CD8-positive, alpha-beta memory T cell (primary cell): ENCODE measurements around the gene CIART. TPM values are rescaled to one million over a fixed set of nuclear protein-coding genes. Genes with fewer than 3 reads are reported as not detected.

Source experiments
- CTCF ChIA-PET: fragments of 350-600 bp; sonication (Branson Sonifier 250); formaldehyde crosslinking; loops from one replicate; lab custom pipeline; 2021; ENCODE audit warnings: antibody characterized with exemption; lab: Charles Lee
- POLR2A ChIA-PET: fragments of 350-600 bp; sonication (Branson Sonifier 250); formaldehyde crosslinking; loops from one replicate; lab custom pipeline; 2021; ENCODE audit warnings: antibody characterized with exemption; lab: Charles Lee
- DNase-seq, 5 donors: peaks; one replicate each; pipeline versions ENCODE4 v3.0.0 to v3.0.0-alpha.2; 2020 to 2022; ENCODE audit warnings: mixed read lengths in 1 of 5
- H3K27ac ChIP-seq: one replicate; pipeline ENCODE4 v1.7.0; 2013; ENCODE audit warnings: low read depth, mild to moderate bottlenecking, low read length, moderate library complexity
- H3K27me3 ChIP-seq: 2 replicates; pipeline ENCODE4 v1.7.0; 2013; ENCODE audit warnings: low read length, mild to moderate bottlenecking; ENCODE audit not compliant: insufficient read depth, poor library complexity, severe bottlenecking
- H3K36me3 ChIP-seq: 2 replicates; pipeline ENCODE4 v1.7.0; 2013; ENCODE audit warnings: mild to moderate bottlenecking, low read length, moderate library complexity; ENCODE audit not compliant: insufficient read depth
- H3K4me1 ChIP-seq: 2 replicates; pipeline ENCODE4 v1.7.0; 2013; ENCODE audit warnings: mild to moderate bottlenecking, low read length, moderate library complexity; ENCODE audit not compliant: insufficient read depth
- H3K4me3 ChIP-seq: 2 replicates; pipeline ENCODE4 v1.7.0; 2013; ENCODE audit warnings: mild to moderate bottlenecking, low read length
- H3K9me3 ChIP-seq: 2 replicates; pipeline ENCODE4 v1.7.0; 2013; ENCODE audit warnings: mild to moderate bottlenecking, low read length
- H3K27ac Mint-ChIP-seq, 8 donors: one replicate each; pipeline ENCODE4 v1.8.0; 2020 to 2021; ENCODE audit warnings: mixed read lengths in 8 of 8, mild to moderate bottlenecking in 6 of 8, inconsistent platforms in 3 of 8, moderate library complexity in 3 of 8
- H3K27me3 Mint-ChIP-seq, 2 donors: one replicate each; pipeline ENCODE4 v1.8.0; 2020 to 2021; ENCODE audit warnings: mixed read lengths in 2 of 2, mild to moderate bottlenecking in 1 of 2, moderate library complexity in 1 of 2
- H3K36me3 Mint-ChIP-seq, 3 donors: one replicate each; pipeline ENCODE4 v1.8.0; 2020 to 2021; ENCODE audit warnings: mixed read lengths in 3 of 3, inconsistent platforms in 1 of 3, mild to moderate bottlenecking in 1 of 3
- H3K4me1 Mint-ChIP-seq, 3 donors: one replicate each; pipeline ENCODE4 v1.8.0; 2020 to 2021; ENCODE audit warnings: mixed read lengths in 3 of 3, inconsistent platforms in 1 of 3, mild to moderate bottlenecking in 1 of 3
- H3K4me3 Mint-ChIP-seq, 7 donors: one replicate each; pipeline ENCODE4 v1.8.0; 2020 to 2021; ENCODE audit warnings: mixed read lengths in 7 of 7, mild to moderate bottlenecking in 6 of 7, moderate library complexity in 4 of 7, inconsistent platforms in 2 of 7
- H3K9me3 Mint-ChIP-seq, 5 donors: one replicate each; pipeline ENCODE4 v1.8.0; 2020 to 2022; ENCODE audit warnings: mixed read lengths in 5 of 5, mild to moderate bottlenecking in 3 of 5, moderate library complexity in 2 of 5, inconsistent platforms in 1 of 5
- polyA plus RNA-seq: library from polyadenylated mRNA; unstranded; fragments of 300-500 nt; fragmentation: Illumina TruSeq; gene quantifications from one replicate; pipeline ENCODE4 v1.2.3, GENCODE V29; 2021
- total RNA-seq, 2 experiments: library from RNA; stranded (reverse); gene quantifications; one replicate each; pipeline ENCODE4 v1.2.3, GENCODE V29; 2021

CIART gene
- total and polyA plus RNA-seq, 3 experiments from 2014 or later: 0.60 to 1.7 (median 0.81) TPM

GRCh38 chr1:150280138-150280707 is 2.1 kb upstream of the CIART start:
- Mint-ChIP-seq H3K27me3 (no peaks in the 10 kb centered on the region), H3K4me3 (peak overlapping the region; percentile 9 to 94 (median 57)), H3K4me1 (peaks cover 25 to 31% (median 27%) of the 10 kb centered on the region in 3 donors), H3K27ac (peak overlapping the region in 3 of 8 donors; percentile 43 to 63 (median 49)), H3K9me3 (no peaks in the 10 kb centered on the region), H3K36me3 (peaks cover 1 to 4% (median 4%) of the 10 kb centered on the region in 3 donors)
- Histone ChIP-seq H3K27me3 (no peaks in the 10 kb centered on the region), H3K9me3 (no peaks in the 10 kb centered on the region), H3K36me3 (no peaks in the 10 kb centered on the region), H3K4me3 (no peak overlapping the region), H3K27ac (no peak overlapping the region), H3K4me1 (peaks cover 27% of the 10 kb centered on the region)
- no peak for DNase-seq
- CTCF ChIA-PET: interaction anchor here (1.0 to 3.0 kb wide), 3 partner anchors 11 to 24 kb away, joined by 4 to 8 read pairs (median 5); partner anchors contain the start of gene APH1A
- POLR2A ChIA-PET: no interaction called here

DNA sequence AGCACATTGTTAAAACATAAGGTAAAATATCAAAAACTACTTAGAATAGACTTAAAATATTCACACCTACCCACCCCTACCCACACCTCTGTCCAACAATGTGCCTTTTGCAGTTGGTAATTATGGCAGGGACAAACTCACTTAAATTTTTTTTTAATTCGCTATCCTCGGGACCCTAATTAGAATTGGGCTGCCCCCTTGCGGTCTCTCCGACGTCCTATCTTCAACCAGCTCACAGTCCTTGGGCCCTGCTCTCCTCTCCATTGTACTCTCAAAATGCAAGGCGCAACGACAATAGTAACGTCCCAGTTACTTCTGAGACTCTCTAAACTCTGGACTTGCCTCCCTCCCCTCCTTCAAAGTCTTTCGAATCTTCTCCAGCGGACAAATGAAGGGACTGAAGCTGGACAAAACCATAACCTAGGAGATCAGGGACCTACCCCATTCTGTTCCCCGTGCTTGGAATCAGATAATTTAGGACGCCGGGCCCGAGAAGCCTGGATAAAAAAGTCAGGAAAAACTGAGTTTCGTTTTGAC is 1.1 kb upstream of the CIART start:
- peaks cover 27% of the 10 kb centered on the region for H3K4me1 ChIP-seq
- Mint-ChIP-seq H3K36me3 (peaks cover 1 to 2% (median 1%) of the 10 kb centered on the region in 3 donors), H3K27me3 (no peaks in the 10 kb centered on the region), H3K4me3 (peak overlapping the region; percentile 79 to 94 (median 87)), H3K27ac (peak overlapping the region; percentile 71 to 98 (median 94)), H3K4me1 (peaks cover 25 to 31% (median 27%) of the 10 kb centered on the region in 3 donors), H3K9me3 (no peaks in the 10 kb centered on the region)
- H3K36me3 ChIP-seq: no peaks in the 10 kb centered on the region
- H3K9me3 ChIP-seq: no peaks in the 10 kb centered on the region
- H3K27me3 ChIP-seq: no peaks in the 10 kb centered on the region
- CTCF ChIA-PET: interaction anchor here (0.9 to 1.3 kb wide), 7 partner anchors 10 to 83 kb away, joined by 3 to 11 read pairs (median 4); partner anchors contain the start of genes APH1A, CA14 and RPRD2
- peak overlapping the region; percentile 67 for H3K4me3 ChIP-seq
- POLR2A ChIA-PET: interaction anchor here (1.0 to 1.3 kb wide), 2 partner anchors 12 to 82 kb away, joined by 5 to 12 read pairs; partner anchors contain the start of gene APH1A
- no peak overlapping the region for H3K27ac ChIP-seq
- DNase-seq: peak; percentile 31 to 74 (median 48)

DNA sequence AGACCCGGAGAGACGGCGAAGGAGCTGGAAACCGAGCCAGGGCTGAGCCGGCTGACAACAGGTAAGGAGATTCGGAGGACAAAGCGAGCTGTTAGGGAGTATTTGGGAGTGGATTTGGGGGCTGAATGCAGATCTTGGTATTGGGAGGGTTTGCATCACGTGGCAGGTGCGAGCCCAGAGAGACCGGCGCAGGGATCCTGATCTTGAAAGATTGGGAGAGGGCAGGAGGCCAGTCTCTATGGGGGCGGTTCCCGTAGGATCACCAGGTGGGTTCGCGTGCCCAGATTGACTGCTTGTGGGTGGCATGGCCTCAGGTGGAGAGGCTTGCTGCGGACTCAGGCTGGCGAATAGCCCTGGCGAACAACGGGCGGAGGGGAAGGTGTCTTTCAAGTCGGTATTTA is 204 bp downstream of the CIART start:
- peak overlapping the region; percentile 67 for H3K4me3 ChIP-seq
- POLR2A ChIA-PET: interaction anchor here (1.0 kb wide), 2 partner anchors 13 to 81 kb away, joined by 3 to 5 read pairs; partner anchors contain the start of genes APH1A and RPRD2
- H3K27ac Mint-ChIP-seq: peak overlapping the region in 7 of 8 donors; percentile 27 to 97 (median 87)

DNA sequence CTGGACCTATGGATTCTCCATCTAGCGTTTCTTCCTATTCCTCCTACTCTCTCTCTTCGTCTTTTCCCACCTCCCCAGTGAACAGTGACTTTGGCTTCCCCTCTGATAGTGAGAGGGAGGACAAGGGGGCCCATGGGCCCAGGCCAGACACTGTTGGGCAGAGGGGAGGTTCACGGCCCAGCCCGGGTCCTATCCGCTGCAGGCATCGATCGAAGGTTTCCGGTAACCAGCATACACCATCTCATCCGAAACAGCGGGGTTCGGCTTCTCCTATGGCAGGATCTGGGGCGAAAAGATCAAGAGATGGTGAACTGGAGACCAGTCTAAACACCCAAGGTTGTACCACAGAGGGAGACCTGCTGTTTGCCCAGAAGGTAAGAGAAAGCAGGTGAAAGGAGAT is 906 bp downstream of the CIART start:
- peaks cover 25 to 31% (median 27%) of the 10 kb centered on the region in 3 donors for H3K4me1 Mint-ChIP-seq
- Histone ChIP-seq H3K4me3 (no peak overlapping the region), H3K27me3 (no peaks in the 10 kb centered on the region), H3K36me3 (no peaks in the 10 kb centered on the region), H3K4me1 (peaks cover 27% of the 10 kb centered on the region), H3K9me3 (no peaks in the 10 kb centered on the region), H3K27ac (no peak overlapping the region)
- peak overlapping the region in 2 of 8 donors; percentile 53 to 64 for H3K27ac Mint-ChIP-seq
- H3K36me3 Mint-ChIP-seq: no peaks in the 10 kb centered on the region
- DNase-seq: no peak
- ChIA-PET POLR2A (interaction anchor here (1.0 kb wide), 2 partner anchors 14 to 81 kb away, joined by 3 to 5 read pairs; partner anchors contain the start of genes APH1A and RPRD2), CTCF (interaction anchor here (0.9 to 1.4 kb wide), 2 partner anchors 13 to 27 kb away, joined by 3 read pairs; no protein-coding TSS in a partner anchor)
- H3K27me3 Mint-ChIP-seq: no peaks in the 10 kb centered on the region
- peak overlapping the region in 2 of 7 donors; percentile 7 to 94 for H3K4me3 Mint-ChIP-seq
- no peaks in the 10 kb centered on the region for H3K9me3 Mint-ChIP-seq

More for the DNA sequence above, 204 bp downstream of the CIART start:
- Mint-ChIP-seq H3K36me3 (no peaks in the 10 kb centered on the region), H3K4me3 (peak overlapping the region; percentile 79 to 94 (median 87)), H3K4me1 (peaks cover 25 to 31% (median 27%) of the 10 kb centered on the region in 3 donors), H3K9me3 (no peaks in the 10 kb centered on the region), H3K27me3 (no peaks in the 10 kb centered on the region)
- no peak for DNase-seq
- Histone ChIP-seq H3K27ac (no peak overlapping the region), H3K4me1 (peaks cover 27% of the 10 kb centered on the region), H3K27me3 (no peaks in the 10 kb centered on the region), H3K36me3 (no peaks in the 10 kb centered on the region), H3K9me3 (no peaks in the 10 kb centered on the region)
- CTCF ChIA-PET: interaction anchor here (0.9 to 1.4 kb wide), 2 partner anchors 13 to 26 kb away, joined by 3 read pairs; no protein-coding TSS in a partner anchor

DNA sequence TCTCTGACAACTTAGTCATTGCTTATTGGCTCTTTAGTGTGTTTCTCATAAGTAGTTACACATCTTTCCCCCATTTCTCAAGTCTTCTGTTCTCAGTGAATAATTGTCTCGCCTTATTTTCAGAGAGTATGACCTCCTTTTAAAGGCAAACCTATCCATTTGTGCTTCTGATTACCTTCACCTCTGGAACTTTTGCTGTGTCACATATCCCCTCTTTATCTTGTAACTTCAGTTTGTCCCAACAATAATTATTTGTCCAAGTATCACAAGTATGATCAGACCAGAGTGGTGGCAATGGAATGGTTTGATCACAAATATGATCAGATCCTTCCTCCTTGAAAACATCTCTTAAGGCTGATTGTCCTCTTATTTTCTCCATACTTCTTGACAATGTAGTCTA is 6.0 kb downstream of the CIART start:
- no peaks in the 10 kb centered on the region for H3K9me3 ChIP-seq
- H3K27ac ChIP-seq: no peak overlapping the region
- no peak overlapping the region for H3K4me3 ChIP-seq
- POLR2A ChIA-PET: no interaction called here
- peaks cover 7% of the 10 kb centered on the region for H3K4me1 ChIP-seq
- Mint-ChIP-seq H3K27me3 (no peaks in the 10 kb centered on the region), H3K27ac (peak overlapping the region in 1 of 8 donors; percentile 3), H3K4me3 (no peak overlapping the region), H3K9me3 (no peaks in the 10 kb centered on the region), H3K36me3 (peaks cover 0 to 1% (median 0%) of the 10 kb centered on the region in 3 donors), H3K4me1 (peaks cover 6 to 8% (median 7%) of the 10 kb centered on the region in 3 donors)
- CTCF ChIA-PET: interaction anchor here (1.3 kb wide), 1 partner anchor 15 kb away, joined by 3 read pairs; no protein-coding TSS in a partner anchor
- DNase-seq: no peak
- no peaks in the 10 kb centered on the region for H3K27me3 ChIP-seq
- no peaks in the 10 kb centered on the region for H3K36me3 ChIP-seq

DNA sequence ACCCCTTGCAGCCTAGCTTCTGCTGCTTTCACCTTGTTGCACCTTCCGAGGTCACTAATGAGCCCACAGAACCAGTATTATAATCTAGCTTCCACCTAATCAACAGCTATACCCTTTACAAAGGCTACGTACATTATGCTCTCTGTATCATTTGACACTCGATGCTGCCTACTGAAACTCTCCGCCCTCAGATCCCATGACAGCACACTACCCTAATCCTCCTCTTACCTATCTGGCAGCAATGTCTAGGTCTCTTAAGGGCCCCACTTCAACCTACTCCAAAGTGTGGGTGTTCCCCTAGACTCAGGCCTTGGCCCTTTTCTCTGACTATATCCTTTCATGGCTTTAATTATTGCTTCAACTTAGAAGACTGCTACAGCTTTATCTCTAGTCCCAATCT is 6.5 kb downstream of the CIART start:
- CTCF ChIA-PET: interaction anchor here (1.3 kb wide), 1 partner anchor 15 kb away, joined by 3 read pairs; no protein-coding TSS in a partner anchor
- Mint-ChIP-seq H3K9me3 (no peaks in the 10 kb centered on the region), H3K27me3 (no peaks in the 10 kb centered on the region), H3K36me3 (peaks cover 0 to 6% (median 0%) of the 10 kb centered on the region in 3 donors), H3K4me1 (peaks cover 10 to 11% (median 11%) of the 10 kb centered on the region in 3 donors), H3K27ac (peak overlapping the region in 2 of 8 donors; percentile 3 to 44), H3K4me3 (no peak overlapping the region)
- Histone ChIP-seq H3K9me3 (no peaks in the 10 kb centered on the region), H3K4me3 (no peak overlapping the region), H3K27ac (no peak overlapping the region), H3K27me3 (no peaks in the 10 kb centered on the region), H3K4me1 (peaks cover 8% of the 10 kb centered on the region), H3K36me3 (no peaks in the 10 kb centered on the region)
- POLR2A ChIA-PET: no interaction called here
- no peak for DNase-seq

DNA sequence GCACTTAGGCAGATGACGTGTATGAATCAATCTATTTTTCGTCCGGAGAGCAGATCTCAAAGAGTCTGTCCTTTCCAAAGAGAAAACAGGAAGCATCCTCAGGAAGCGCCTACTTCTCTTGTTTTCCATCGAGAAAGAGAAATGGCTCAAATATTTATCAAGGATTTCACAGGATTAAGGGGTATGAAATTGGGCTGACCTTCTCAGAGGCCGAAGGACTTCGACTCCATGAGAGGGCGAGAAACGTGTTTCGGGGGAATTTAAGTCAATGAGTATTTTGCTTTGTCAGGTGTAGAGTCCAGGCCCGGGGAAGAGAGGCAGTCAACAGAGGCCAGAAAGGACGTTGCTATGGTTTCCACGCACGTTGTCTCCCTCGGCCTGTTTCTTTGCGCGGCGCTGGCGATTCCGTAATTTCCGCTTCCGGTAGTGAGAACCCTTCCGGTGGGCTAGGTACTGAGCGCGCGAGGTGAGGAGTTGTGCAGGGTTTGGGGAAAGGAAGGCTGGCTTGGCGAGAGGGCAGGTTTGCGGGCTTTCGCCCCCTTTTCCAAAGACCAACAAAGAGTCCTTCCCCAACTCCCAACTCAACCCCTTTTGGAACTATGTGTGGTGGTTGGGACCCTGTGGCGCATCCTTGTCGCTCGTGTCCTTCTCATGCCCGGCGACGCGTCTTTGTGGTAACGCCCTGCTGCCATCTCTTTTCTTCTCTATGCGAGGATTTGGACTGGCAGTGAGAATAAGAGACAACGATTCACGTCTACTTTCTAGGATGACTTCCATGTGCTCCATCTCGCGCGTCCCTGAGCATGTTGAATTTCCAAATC is 11.3 kb downstream of the CIART start, which contains the start of gene MRPS21:
MRPS21 (plus strand) TSS at position 429 of the 821 bp plus-strand sequence. CDS start 506 bp downstream, outside the sequence.
- ChIA-PET CTCF (no interaction called here), POLR2A (no interaction called here)

More for the DNA sequence above, 11.3 kb downstream of the CIART start, which contains the start of gene MRPS21:
- H3K4me3 Mint-ChIP-seq: peak within 1 kb of the TSS; percentile 94 to 97 (median 95)
- peak; percentile 72 to 92 (median 86) for DNase-seq
- H3K27ac Mint-ChIP-seq: peak within 1 kb of the TSS; percentile 95 to 99 (median 98)
- peaks cover 0 to 40% (median 8%) of the 10 kb centered on the region in 3 donors for H3K36me3 Mint-ChIP-seq
- peak within 1 kb of the TSS; percentile 95 for H3K27ac ChIP-seq
- H3K4me3 ChIP-seq: peak within 1 kb of the TSS; percentile 79
- peaks cover 8% of the 10 kb centered on the region for H3K4me1 ChIP-seq
- no peaks in the 10 kb centered on the region for H3K9me3 ChIP-seq
- H3K27me3 ChIP-seq: no peaks in the 10 kb centered on the region
- H3K9me3 Mint-ChIP-seq: no peaks in the 10 kb centered on the region
- H3K36me3 ChIP-seq: no peaks in the 10 kb centered on the region
- H3K27me3 Mint-ChIP-seq: peaks cover 0 to 1% of the 10 kb centered on the region in 2 donors
- peaks cover 28 to 43% (median 35%) of the 10 kb centered on the region in 3 donors for H3K4me1 Mint-ChIP-seq
